Epithelial cell of proximal tubule (primary cell): ENCODE results near the gene AMZ2. TPM values are rescaled to one million over a fixed set of nuclear protein-coding genes. Genes with fewer than 3 reads are reported as not detected.
"Not testable (repeated sequence)": the region's sequence is repeated elsewhere in the genome, so short reads cannot be mapped to it uniquely, and the experiment has no call there.

Source experiments
- DNase-seq: peaks from one replicate; pipeline ENCODE4 v3.0.0-alpha.2; 2011; ENCODE audit warnings: low read depth
- H3K4me3 ChIP-seq: 2 replicates; pipeline ENCODE4 v1.5.1; 2011; ENCODE audit warnings: low read depth, mild to moderate bottlenecking, low read length
- total RNA-seq: library from RNA; depleted of rRNA; stranded (reverse); fragments of >200 nt; gene quantifications from 2 replicates; pipeline ENCODE4 v1.2.3, GENCODE V29; 2015
- TF ChIP-seq, protein P1 (sequence below): conservative IDR thresholded peaks from 2 replicates; pipeline ENCODE4 v1.5.1; 2012; ENCODE audit warnings: low read depth, mild to moderate bottlenecking, low read length

AMZ2 gene
- total RNA-seq, 1 donor from 2014 or later: 90.0 TPM

DNA sequence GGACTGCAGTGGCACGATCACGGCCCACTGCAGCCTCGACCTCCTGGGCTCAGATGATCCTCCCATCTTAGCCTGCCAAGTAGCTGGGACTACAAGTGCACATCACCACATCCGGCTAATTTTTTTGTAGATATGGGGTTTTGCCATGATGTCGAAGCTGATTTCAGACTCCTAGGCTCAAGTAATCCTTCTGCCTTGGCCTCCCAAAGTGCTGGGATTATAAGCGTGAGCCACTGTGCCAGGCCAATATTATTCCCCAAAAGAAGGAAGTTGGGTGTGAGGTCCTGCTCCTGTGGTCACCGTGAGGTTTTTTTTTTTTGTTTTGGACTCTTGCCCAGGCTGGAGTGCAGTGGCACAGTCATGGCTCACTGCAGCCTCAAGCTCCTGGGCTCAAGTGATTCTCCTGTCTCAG is 1.5 kb downstream of the AMZ2 start:
- DNase-seq: no peak
- TF ChIP-seq, protein P1, sequence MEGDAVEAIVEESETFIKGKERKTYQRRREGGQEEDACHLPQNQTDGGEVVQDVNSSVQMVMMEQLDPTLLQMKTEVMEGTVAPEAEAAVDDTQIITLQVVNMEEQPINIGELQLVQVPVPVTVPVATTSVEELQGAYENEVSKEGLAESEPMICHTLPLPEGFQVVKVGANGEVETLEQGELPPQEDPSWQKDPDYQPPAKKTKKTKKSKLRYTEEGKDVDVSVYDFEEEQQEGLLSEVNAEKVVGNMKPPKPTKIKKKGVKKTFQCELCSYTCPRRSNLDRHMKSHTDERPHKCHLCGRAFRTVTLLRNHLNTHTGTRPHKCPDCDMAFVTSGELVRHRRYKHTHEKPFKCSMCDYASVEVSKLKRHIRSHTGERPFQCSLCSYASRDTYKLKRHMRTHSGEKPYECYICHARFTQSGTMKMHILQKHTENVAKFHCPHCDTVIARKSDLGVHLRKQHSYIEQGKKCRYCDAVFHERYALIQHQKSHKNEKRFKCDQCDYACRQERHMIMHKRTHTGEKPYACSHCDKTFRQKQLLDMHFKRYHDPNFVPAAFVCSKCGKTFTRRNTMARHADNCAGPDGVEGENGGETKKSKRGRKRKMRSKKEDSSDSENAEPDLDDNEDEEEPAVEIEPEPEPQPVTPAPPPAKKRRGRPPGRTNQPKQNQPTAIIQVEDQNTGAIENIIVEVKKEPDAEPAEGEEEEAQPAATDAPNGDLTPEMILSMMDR: no peak

DNA sequence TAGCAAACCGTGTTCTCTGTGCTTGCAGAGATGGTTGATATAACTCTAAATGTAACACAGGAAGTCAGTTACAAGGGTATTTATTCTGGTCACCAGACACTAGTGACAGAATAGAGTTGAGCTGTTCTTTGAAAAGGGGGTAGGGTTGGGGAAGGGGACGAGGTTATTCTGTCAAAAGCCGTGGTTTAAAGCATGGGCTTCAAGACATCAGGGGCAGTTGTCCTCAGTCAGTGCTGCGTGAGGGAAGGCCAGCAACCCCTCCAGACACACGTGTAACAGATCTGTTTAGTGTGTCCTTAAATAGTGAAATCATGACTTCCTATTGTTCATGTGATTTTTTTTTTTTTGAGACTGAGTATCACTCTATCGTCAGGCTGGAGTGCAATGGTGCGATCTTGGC is 5.6 kb downstream of the AMZ2 start:
- not testable (repeated sequence) for DNase-seq, H3K4me3 ChIP-seq

More for the DNA sequence above, 1.5 kb downstream of the AMZ2 start:
- no peak overlapping the region for H3K4me3 ChIP-seq

DNA sequence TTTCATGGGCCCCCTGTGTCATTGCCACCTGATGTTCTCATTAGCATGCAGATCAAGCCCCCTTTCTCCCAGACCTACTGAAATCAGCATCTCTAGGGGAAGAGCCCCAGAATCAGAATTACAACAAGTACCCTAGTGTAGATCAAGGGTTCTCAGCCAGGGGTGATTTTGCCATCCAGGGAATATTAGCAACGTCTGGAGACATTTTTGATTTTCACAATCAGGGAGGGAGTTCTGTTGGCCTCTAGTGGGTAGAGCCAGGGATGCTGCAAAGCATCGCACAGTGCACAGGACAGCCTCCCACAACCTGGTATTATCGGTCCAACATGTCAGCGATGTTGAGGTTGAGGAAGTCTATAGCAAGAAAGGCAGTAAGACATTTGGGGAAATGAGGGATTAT is 7.3 kb downstream of the AMZ2 start:
- H3K4me3 ChIP-seq: no peak overlapping the region
- TF ChIP-seq, protein P1: no peak
- no peak for DNase-seq

DNA sequence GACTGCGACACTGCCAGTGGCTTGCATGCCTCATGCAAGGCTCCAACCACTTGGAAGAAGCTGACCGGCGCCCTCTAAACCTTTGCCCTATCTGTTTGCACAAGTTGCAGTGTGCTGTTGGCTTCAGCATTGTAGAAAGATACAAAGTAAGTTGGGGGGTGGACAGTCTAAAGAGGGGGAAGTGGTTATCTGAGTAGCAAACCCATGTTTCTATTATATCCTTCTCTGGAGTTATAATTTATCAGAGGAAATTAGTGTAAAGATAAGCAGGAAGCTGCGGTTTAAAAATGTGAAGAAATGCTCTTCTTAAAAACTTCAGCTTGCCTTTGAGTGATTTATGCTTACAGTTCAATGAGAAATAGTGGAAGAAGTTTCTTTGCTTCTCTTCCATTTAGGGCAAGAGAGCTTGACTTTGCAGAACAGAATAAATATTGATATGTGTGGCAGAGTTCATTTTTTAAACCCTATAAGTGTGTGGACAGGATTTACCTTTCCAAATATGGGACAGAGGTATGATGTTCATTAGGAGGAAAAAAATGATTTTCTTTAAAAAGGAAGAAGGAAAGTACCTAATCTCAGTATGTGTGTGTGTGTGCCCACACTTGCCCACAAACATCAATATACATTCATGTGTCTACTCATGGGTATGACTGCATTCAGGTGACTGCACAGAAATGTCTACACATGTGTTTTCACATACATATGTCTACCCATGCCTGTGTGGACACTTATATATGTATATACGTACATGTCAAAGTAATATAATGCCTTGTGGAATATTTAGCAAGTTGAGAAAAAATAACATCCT is 8.1 kb downstream of the AMZ2 start:
- DNase-seq: no peak
- TF ChIP-seq, protein P1: no peak
- no peak overlapping the region for H3K4me3 ChIP-seq

DNA sequence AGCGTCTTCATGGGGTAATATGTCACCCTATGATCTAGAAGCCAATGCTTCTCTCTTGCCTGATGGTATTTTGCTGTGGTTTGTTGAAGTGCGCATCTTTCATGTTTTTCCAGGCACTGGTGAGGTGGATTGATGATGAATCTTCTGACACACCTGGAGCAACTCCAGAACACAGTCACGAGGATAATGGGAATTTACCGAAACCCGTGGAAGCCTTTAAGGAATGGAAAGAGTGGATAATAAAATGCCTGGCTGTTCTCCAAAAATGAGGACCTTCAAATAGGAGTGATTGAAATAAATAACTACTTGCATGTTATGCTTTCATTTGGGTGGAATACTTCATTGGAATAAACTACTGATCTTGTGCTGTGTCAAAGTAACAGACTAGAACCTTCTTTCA is 8.9 kb downstream of the AMZ2 start:
- not testable (repeated sequence) for DNase-seq, H3K4me3 ChIP-seq

DNA sequence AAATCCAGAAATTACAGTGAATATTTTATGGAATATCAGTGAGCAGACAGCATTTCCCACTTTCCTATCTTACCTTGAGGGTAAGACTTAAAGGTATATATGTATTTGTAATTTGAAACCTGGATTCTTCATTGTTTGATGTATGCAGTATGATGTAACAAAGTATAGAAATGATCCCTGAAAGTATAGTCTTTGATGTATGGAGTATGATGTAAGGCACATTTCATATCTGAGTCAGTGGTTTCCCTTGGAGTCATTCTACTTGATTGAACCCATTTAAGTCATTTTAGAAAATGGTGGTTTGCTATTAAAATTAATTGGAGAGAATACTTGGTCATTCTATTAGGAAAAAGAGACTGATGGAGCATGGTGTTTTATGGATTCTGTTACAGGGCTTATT is 10.1 kb downstream of the AMZ2 start:
- TF ChIP-seq, protein P1: no peak
- H3K4me3 ChIP-seq: no peak overlapping the region
- no peak for DNase-seq

DNA sequence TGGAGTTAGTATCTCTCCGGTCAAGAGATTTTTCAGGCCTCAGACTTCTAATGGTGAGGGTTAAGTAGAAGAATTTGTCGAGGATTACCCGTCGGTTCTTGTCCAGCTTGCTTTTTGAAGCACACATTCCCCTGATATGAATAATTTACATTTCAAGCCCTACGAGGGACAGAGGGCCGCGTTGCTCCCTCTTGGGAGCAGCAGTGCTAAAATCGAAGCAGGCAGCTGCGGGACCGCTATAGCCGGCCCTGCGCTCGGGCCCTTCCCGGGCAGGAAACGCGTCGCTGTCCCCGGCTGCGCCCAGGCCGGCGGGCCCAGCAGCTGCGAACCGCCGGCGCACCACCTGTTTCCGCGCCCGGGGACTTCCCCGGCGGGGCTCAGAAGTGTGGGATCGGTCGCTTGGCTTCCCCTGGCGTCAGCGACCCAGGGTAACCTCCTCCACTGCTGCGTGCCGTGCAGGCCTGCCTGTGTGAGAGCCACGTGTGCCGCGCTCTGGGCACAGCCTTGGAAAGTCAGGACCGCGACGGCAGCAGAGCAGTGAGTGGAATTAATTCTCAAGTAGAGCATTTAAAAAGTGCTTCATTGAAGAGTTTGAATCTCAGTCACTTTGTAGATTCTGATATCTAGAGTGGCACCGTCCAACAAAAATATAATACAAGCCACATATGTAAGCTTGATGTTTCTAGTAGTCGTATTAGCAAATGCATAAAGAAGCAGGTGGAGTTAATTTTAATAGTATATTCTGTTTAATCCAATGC is 11.2 kb downstream of the AMZ2 start:
- DNase-seq, H3K4me3 ChIP-seq: not testable (repeated sequence)

DNA sequence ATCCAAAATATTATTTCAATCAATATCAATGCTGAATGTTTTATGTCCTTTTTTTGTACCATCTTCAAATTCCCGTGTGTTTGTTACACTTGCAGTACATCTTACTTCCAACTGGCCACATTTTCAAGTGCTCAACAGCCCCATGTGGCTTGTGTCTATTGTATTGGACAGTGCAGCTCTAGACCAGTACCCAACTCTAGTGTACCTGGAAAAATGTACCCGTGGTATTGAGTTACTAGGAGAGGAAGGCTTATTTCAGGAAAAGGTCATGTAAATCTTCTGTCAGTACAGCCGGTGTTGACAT is 11.8 kb downstream of the AMZ2 start:
- H3K4me3 ChIP-seq, DNase-seq: not testable (repeated sequence)

DNA sequence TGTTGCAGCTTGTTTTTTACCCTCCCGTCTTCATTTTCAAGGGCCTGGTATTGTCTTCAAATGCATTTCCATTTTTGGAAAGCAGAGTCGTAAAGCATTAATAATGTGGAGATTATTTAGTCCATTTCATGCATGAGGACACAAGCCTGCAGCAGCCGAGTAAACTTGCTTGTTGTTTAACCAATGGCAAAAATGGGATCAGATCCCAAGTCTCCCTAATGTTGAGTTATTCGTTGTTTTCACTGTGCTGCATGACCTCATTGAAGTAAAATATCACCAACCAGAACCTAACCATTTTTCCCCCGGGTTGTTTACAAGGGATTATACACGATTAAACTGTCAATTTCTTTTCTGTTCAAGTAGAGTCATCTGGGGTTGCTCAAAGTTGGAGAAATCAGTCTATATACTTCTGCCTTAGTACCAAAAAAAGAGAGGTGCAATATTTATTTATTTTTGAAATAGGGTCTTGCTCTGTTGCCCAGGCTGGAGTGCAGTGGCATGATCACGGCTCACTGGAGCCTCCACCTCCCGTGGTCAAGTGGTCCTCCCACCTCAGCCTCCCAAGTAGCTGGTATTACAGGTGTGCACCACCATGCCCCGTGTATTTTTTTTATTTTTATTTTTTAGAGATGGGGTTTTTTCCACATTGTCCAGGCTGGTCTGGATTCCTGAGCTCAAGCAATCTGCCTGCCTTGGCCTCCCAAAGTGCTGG is 12.4 kb downstream of the AMZ2 start:
- DNase-seq: peak; percentile 42

DNA sequence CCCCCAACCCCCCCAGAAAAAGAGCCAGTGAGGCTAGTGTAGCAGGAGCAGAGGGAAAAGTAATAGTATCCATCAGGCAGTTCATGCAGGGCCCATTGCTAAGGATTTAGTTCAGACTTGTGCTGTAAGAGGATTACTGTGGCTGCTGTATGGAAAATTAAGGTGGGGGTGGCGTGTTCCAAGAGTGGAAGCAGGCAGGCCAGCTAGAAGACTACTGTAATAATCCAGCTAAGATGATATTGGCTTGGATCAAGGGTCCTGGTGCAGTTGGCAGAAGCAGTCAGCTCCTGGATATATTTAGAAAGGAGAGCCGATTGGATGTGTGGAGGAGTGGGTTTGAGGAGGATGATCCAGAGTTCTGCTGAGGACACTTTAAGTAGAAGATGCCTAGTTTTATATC is 14.6 kb downstream of the AMZ2 start:
- DNase-seq, H3K4me3 ChIP-seq: not testable (repeated sequence)

More for the DNA sequence above, 12.4 kb downstream of the AMZ2 start:
- TF ChIP-seq, protein P1: no peak
- H3K4me3 ChIP-seq: no peak overlapping the region
